NCI-H345 treated with DMSO at 0.1 percent for 48 hours (cell line): ENCODE results near the gene NSG2.

Experiments used
- DNase-seq: peaks from one replicate; lab custom pipeline; 2025; ENCODE audit not compliant: unreplicated experiment; lab: John Stamatoyannopoulos, UW

The NSG2 gene

DNA sequence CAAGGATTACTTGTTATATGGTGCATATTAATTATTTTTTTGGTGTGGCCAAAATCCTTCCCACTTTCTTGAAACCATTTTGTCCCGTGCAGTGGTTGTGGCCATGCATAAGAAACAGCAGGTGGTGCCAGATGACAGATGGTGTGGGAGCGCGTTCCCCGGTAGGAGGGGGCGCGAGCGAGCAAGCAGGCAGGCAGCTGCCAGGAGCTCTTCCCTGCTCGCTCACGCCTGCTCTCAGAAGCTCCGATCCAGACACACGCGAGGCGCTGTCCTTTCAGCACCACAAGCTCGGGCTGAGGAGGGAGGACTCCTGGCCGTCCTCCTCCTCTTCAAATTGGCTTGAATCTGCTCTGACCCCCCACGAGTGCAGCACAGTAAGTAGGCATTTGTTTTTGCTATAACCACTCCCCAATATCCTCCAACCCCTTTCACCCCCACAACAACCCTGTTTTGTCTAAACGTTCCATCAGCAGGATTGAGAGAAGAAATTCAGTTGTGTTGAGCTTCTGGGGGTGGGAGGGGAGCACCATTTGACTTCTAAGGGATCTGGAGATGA is at the start of gene NSG2:
NSG2 (plus strand) TSS at position 237 of the 556 bp plus-strand sequence. CDS start 1,050 bp downstream, outside the sequence.
- peak; percentile 91 for DNase-seq

DNA sequence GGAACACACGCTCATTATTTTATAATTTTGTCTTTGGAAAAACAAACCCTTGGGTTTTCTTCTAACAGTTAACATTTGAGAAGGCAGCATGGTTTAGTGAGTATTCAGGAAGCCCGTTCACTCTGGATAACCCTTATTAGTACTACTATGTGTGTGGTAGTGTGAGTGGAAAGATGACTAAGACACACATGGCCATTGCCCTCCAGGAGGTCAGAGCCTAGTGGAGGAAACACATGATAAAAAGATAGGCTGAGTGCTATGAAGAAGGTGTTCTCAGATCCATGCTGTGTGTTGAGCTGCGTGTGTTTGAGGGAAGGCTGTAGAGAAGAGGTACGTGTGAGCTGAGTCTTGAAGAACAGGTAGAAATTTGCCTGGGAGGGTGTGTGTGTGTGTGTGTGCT is 48.2 kb upstream of the NSG2 start:
- DNase-seq, result no peak

DNA sequence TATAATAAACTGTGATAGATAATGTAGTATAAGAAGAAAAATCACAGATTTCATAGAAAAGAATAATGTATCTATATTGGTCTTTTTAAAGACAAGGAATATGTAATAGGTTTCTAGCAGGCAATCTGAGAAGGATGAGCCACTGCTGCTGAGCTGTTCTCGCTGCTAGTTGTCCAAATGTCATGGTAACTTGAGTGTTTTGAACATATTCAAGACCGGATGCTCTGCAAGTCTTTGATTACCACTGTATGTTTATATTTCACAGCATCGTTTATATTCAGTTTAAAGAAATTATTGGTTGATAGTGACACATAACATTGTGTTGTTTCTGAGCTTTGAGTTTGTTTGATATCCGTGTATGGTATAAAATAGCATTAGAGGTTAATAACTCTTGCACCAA is 47.0 kb upstream of the NSG2 start:
- DNase-seq, result no peak

DNA sequence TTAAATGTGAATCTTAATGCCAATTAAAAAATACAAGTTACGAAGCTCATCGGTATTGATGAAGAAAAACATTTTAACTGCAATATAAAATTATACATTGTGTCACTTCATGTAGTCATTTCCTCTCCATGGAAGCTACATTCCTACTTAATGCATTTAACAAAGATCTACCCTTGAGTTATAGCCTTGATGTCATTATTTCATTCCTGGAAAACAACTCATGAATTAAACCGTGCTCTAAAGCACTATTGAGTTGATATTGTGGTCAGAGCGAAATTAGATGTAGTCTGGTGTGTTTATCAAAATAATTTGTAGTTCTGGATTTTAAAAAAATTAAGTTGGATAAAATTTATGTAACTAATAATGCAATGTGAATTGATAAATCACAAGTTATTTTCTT is 45.4 kb upstream of the NSG2 start:
- DNase-seq, result no peak

DNA sequence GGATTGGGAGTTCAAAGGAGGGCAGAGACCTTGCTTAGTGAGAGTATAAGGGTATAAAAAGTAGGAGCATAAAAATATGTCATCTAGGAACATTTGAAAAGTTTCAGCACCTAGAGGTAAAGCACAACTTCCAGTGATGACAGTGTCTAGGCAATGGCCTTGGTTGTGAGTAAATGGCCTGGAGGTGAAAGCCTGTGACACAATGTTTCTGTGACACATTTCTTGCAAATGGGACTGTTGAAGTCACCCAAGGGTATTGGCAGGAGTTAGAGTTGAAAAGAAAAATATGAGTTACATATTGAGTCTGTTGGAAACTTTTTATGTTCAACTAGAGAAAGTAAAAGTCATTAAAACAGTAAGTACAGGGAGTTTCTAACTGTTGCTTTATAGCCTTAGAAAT is 41.7 kb upstream of the NSG2 start:
- DNase-seq, result no peak

DNA sequence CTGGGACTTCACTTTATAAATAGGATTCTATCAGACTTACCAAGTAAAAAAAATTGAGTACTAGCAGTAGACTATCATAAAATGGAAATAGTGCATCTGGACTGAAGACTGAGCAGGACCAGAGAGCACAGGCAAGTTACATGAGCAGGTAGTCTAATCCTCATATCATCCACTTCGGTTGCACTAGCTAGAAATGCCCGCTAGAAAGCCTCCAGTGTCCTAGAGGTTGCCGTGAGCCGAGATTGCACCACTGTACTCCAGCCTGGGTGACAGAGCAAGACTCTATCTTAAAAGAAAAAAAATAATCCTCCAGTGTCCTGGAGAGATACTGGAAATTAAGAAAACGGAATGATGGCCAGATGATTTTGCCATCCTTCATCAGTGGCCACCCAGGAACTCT is 36.6 kb upstream of the NSG2 start:
- DNase-seq, result no peak

DNA sequence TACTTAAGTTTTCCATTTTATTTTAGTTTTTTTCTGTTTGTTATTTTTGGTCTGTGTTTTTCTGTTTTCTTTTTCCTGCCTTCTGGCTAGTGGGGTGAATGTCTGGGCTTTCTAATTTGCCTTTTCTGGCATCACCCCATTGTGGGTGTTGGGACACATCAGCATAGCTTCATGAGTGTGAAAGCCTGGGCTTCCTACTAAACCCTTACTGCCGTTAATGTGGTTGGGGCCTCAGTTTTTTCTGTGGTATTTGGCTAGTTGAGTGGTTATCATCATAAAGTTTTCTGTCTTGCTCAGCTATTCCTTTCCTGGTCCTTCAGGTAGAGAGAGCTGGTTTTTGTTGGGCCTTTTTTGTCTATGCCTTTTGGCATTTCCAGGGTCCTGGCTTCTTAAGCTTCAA is 35.1 kb upstream of the NSG2 start:
- DNase-seq, result no peak

DNA sequence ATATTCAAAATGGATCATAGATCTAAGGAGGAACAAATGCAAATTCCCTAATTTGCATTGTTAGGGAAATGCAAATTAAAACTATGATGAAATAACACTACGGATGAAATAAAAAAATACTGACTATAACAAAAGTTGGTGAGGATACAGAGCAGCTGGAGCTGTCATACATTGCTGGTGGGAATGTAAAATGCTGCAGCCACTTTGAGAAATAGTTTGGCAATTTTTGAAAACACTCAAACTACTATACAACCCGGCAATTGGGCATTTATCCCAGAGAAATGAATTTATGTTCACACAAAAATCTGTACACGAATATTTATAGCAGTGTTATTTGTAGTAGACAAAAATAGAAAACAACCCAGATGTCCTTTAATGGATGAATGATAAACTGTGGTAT is 34.1 kb upstream of the NSG2 start:
- no peak for DNase-seq

DNA sequence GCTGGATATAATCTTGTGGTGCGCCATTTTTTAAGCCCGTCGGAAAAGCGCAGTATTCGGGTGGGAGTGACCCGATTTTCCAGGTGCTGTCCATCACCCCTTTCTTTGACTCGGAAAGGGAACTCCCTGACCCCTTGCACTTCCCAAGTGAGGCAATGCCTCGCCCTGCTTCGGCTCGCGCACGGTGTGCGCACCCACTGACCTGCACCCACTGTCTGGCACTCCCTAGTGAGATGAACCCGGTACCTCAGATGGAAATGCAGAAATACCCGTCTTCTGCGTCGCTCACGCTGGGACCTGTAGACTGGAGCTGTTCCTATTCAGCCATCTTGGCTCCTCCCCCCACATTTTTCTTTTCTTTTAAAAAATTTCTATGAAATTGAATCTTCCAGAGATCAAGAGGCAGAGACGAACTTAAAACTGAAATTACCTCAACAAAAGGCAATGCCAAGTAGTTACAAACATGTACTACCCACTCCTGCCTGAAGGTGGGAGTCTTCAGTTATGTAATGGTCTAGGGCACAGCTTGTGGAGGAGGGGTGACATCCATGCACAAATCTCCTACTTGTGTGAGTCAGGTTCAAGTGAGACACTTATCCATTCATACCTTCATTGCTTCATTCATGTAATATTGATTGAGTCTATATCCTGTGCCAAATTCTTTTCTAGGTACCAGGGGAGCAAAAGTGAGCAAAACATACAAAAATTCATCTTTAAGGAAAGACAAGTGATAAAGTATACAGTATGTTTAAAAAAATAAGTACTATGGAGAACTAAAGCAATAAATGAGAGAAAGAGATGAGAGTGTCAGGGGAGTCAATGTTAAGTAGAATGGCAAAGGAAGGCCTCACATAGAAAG is 25.2 kb upstream of the NSG2 start:
- DNase-seq, result peak; percentile 52

DNA sequence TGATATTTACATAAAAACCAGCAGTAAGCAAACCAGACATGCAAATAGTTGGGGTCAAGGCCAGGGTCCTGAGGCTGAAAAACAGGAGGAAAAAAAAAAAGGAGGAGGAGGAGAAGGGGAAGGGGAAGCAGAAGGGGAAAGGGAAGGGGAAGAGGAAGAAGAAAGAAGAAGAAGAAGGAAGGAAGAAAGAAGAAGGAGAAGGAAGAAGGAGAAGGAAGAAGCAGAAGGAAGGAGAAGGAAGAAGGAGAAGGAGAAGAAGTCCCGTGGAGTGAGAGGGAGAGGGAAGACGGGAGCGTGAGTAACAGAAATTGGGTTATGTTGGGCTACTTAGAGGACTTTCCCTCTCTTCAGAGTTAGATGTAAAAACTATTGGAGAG is 24.6 kb upstream of the NSG2 start:
- no peak for DNase-seq

DNA sequence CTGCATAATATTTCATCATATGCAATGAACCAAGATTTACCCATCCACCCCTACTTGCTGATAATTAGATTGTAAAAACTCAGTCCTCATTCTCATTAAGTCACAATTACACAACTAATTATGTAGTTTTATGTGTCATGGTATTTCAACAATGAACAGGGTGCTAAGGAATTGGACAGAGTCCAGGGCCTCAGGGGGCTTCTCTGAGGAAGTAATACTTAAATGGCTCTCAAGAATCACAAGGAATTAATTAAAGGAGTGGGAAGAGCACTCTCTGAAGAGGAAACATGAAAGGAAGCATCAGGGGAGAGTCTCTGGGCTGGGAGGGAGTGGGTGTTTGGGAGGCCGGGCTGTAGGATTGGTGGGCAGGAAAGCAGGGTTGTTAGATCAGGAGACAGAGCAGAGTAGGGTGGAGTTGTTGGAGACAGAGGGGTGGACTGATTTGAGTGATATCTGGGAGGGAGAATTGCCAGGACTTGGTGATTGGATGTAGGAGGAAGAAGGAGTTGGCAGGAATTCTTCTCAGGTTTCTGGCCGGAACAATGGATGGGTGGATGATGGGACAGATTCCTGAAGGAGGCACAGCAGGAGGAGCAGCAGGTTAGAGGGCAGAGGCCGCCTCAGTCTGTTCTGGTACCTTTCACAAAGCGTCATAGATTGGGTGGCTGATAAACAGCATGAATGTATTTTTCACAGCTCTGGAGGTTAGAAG is 23.0 kb upstream of the NSG2 start:
- DNase-seq, result no peak

DNA sequence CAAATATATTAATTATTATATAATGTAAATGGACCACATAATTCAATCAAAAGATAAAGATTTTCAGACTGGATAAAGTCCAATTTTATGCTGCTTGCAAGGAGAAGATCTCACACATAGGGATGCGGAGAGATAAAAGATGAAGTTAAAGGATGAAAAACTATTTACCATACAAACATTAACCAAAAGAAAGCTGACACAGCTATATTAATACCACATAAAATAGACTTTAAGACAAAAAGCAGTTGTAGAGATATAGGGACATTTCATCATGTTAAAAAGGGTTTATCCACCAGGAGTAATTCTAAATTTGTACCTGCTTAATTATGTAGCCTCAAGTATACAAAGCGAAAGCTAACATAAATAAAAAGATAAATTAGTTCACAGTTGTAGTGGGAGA is 15.2 kb upstream of the NSG2 start:
- no peak for DNase-seq

DNA sequence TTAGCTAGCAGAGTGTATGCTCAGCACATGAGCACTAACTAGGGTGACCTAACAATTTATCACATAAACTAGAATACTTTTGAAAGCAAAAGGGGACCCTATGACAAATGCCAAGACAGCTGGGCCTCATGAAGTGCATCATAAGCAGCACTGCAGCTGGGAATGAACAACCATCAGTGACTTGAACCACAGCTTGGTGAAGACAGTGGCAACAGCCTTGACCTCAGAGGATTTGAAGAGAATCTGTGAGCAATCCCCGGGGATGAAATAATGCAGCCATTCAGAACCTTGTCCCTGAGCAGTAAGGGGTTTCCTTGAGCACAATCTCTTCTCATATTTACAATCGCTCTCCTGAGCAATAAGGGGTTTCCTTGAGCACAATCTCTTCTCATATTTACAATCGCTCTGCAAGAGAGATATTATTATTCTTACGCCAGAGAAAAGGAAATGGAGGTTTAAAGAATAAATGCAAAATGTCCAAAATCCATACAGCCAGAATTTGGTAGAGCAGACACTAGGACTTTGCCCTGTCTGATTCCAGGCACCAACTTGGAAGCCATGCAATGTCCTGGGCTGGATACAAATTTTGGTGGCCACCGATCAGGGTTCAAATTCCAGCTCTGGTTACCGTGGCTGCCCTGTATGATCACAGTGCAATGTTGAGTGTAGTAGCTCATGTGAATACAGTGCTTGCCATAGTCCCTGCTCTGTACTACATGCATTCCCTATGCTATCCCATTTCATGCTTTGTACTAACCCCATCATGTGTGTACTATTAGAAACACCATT is 846 bp upstream of the NSG2 start:
- DNase-seq, result no peak

DNA sequence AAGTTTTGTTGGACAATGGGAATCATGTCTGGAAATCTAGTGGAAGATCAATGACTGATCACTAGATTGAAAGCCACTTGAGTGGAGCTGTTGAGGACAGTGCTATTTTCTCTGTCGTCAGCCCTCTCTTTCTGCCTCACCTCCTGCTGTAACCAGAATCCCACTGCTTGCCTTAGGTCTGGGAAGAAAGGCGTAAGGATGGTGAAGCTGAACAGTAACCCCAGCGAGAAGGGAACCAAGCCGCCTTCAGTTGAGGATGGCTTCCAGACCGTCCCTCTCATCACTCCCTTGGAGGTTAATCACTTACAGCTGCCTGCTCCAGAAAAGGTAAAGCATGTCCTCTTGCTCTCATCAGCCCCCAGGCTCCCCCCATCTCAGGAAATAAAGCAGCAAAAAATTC is 1.1 kb downstream of the NSG2 start:
- DNase-seq, result no peak

DNA sequence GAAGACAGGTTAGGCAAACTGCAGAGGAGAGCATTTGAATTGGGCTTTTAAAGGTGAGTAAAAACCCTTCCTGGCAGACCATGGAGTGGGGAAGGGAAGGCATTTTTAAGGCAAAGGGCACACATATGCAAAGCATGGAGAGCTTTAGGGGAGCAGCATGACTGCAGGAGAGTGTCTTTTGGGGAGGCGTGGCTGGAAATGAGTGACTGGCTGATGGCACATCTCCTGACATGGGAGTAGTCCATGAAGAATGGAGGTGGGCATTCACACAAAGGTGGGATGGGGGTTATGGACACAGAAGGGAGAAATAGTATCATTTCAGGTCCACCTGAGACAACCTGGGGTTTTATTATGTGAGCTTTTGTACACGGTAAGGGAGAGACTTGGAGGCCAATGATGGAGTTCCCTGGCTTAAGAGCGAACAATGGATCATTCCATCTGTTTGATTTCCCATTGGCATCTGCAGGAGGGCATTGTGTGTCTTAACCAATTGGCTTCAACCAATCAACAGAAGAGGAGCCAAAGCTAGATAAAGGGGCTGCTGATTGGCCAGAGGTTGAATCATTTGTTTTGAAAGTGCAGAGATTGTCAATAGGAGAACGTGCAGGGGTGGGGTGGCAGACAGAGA is 2.1 kb downstream of the NSG2 start:
- DNase-seq, result no peak

DNA sequence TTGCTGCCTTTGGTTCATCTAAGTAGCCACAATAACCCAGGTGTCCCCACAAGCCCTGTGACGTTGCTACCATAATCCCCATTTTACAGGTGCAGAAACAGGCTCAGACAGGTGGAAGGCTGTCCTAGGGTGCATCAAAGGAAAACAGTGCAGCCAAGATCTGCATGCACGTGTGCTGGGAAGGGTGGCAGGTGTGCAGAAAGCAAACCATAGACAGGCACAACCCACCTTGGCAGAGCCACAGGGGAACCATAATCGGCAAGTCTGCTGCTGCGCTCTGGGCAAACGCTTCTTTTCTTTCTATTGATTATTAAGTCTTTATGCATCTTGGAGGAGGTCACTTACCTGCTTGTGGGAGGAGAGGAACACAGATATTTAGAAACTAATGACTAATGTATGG is 7.1 kb downstream of the NSG2 start:
- DNase-seq, result no peak

DNA sequence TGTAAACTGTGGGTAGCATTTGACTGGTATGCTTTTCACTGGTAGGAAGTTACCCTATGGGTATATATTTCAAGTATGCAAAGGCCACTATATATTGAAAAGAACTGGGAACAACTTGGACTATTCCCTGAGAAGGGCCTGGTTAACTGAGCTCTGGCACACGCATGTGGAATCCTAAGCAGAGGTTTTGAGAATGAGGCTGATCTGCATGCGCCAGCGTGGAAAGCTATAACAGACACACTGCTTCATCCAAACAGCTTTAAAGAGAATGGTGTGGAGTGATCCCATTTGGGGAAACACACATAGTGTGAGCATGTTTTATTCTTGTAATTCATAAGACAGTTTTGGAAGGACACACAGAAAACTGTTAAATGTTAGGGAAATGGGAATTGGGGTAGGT is 8.4 kb downstream of the NSG2 start:
- DNase-seq, result no peak

DNA sequence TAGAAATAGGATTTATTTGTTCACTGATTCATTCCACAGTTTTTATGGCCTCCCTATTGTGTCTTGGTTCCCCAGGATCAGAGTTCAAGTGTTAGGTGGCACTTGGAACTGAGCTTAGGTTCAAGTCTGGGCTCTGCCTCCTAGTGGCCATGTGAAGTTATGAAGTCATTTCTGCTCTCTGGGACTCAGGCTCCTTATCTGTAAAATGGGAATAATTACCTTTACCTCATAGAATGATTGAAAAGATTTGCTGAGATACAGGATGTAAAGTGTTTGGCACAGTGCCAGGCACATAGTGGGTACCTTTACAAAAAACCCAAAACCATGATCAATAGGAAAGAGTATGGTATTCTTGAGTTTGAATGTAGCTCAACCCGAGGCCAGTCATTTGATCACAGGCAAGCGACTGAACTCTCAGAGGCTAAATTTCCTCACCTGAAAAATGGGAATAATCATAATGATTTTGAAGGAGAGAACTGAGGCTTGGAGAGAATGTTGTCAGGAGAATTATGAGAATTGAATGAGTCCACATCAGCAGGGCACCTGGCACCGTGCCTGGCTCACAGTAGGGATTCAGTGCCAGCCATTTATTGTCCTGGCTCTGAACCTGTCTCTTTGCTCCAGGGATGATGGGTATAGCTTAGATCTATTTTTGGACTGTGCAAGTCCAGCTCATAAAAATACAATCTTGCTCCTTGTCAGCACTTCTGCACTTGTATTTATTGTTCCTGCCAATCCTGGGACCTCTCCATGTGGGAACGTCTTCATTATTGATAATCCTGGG is 10.8 kb downstream of the NSG2 start:
- peak; percentile 14 for DNase-seq

DNA sequence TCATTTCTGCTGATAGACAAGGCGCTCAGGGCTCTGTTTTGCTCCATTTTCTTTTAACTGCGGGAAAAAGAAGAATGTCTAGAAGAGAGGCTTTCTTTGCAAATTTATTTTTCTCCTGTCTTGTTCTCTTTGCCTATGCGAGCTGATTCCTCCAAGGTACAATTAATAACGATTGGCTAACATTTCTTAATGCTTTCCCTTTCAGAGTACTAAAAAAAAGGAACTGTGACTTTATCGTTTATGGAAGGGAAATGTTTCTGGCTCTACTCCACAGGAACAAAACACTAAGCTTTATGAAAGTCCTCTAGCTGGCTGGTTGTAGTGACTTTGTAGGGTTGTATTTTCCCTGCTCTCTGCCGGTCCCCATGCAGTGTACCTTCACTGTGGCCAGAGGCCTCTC is 11.7 kb downstream of the NSG2 start:
- no peak for DNase-seq

DNA sequence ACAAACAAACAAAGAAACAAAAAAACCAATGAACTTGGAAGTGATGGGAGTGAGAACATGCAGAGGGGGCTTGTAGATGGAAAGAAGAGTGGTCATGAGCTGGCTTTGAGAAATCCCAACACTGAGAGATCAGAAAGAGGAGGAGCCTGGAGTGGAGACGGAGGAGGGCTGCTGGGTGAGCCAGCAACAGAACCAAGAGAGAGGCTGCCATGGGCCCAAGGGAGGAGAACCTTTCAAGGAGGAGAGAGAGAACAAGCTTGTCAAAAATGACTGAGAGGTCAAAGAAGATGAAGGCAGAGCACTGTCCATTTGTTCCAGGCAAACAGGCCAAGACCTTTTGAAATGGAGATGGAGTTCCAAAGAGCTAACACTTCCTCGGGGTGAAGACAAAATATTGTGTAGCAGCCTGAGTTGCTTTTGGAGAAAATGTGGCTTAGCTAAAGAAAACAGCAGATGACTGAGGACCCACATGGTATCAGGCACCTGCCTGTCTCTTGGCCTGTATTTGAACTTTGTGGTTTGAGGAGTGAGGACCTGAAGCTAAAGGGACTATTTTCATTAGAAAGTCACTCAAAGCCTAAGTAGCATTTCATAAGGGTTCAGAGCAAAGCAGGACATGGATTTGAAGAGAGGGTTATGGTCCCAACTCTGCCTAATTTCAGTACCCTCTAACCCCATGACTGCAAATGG is 13.1 kb downstream of the NSG2 start:
- no peak for DNase-seq
